H1 (cell line): ENCODE measurements around the gene ZNF423. TPM values are rescaled to one million over a fixed set of nuclear protein-coding genes. Genes with fewer than 3 reads are reported as not detected.

Experiments used
- ASH2L ChIP-seq: fragments of 200-600, 300-600 bp; sonication (generic); IDR thresholded peaks from one replicate; pipeline ENCODE4 v1.7.1; 2017; ENCODE audit warnings: low read length
- BCL11A ChIP-seq, 2 experiments: IDR thresholded peaks; one replicate each; pipeline ENCODE4 v1.6.1; 2011; ENCODE audit warnings: low read depth in 2 of 2, low read length in 2 of 2, mild to moderate bottlenecking in 2 of 2
- CBX5 ChIP-seq: fragments of 300-800, 300-1000 bp; sonication (generic); IDR thresholded peaks from 2 replicates; pipeline ENCODE4 v1.7.1; 2016; ENCODE audit warnings: antibody characterized with exemption, low read length, low read depth
- E2F6 ChIP-seq: IDR thresholded peaks from 2 replicates; pipeline ENCODE4 v1.6.1; 2012; ENCODE audit warnings: inconsistent platforms
- PHF8 ChIP-seq: fragments of 200-600 bp; sonication (generic); conservative IDR thresholded peaks from 2 replicates; pipeline ENCODE4 v1.7.1; 2012; ENCODE audit warnings: low read depth, mild to moderate bottlenecking, inconsistent platforms, low read length, moderate library complexity
- SIX5 ChIP-seq: IDR thresholded peaks from 2 replicates; pipeline ENCODE4 v1.6.1; 2011; ENCODE audit warnings: mild to moderate bottlenecking, low read depth, low read length
- TBP ChIP-seq: IDR thresholded peaks from 2 replicates; pipeline ENCODE4 v1.6.1; 2011; ENCODE audit warnings: low read depth, low read length, improper control_type of control experiment
- polyA plus RNA-seq, 7 experiments: library from polyadenylated mRNA; depleted of rRNA in 3 of 7; stranded (reverse) in 5 of 7; unstranded in 2 of 7; fragments of >200 nt in 5 of 7; fragments of 200-250 nt in 2 of 7; gene quantifications; 1 replicate in 5 of 7; 2 replicates in 1 of 7; 4 replicates in 1 of 7; pipeline versions ENCODE4 v1.2.1 to v1.2.3, GENCODE V29; 2011 to 2013; ENCODE audit warnings: missing spikeins in 2 of 7, mixed read lengths in 2 of 7
- total RNA-seq: library from RNA; stranded (reverse); fragmentation: NEBNext Ultra II Directional; extraction: Animal tissue kit (Norgen Biotek cat#: 25700); gene quantifications from 2 replicates; pipeline ENCODE4 v1.2.1, GENCODE V29; 2021

The ZNF423 gene
- total and polyA plus RNA-seq, 2 of the 8 experiments (the other 6 are each of a cell fraction or from before 2014, with no cell fraction given) = 38.2 to 52.3 TPM

GRCh38 chr16:49543631-49543946 is 312.3 kb downstream of the ZNF423 start (continued):
- TF ChIP-seq CBX5 (no peak), SIX5 (no peak), ASH2L (no peak), TBP (no peak), E2F6 (no peak), PHF8 (no peak), BCL11A (IDR thresholded peaks at IDR 0.05; ENCODE audit: low read depth in 2 of 2, low read length in 2 of 2) (no peak)
